GM21423 (cell line): ENCODE results near the gene PRPF8.
"Not testable (repeated sequence)": the region's sequence is repeated elsewhere in the genome, so short reads cannot be mapped to it uniquely, and the experiment has no call there.

Experiments used
- ATAC-seq: cut with Tn5 transposase; IDR thresholded peaks from one replicate; pipeline ENCODE4 v1.9.1; 2021; ENCODE audit warnings: mild to moderate bottlenecking, moderate library complexity; ENCODE audit not compliant: unreplicated experiment

The PRPF8 gene

GRCh38 chr17:1684378-1685189, at the start of gene PRPF8:
Gene PRPF8, minus strand, starts transcription at chr17:1684867. Its CDS starts 296 bp downstream, at chr17:1684571.
- peak; percentile 97 for ATAC-seq

GRCh38 chr17:1733759-1734158, 49.1 kb upstream of the PRPF8 start:
- no peak for ATAC-seq

GRCh38 chr17:1732833-1733321, 48.2 kb upstream of the PRPF8 start:
- no peak for ATAC-seq

- no peak for ATAC-seq
Observed at GRCh38 chr17:1732241-1732832, 47.7 kb upstream of the PRPF8 start.

- no peak for ATAC-seq
Observed at GRCh38 chr17:1731194-1731506, 46.5 kb upstream of the PRPF8 start.

GRCh38 chr17:1730326-1731193, 45.9 kb upstream of the PRPF8 start:
- no peak for ATAC-seq

GRCh38 chr17:1729966-1730325, 45.3 kb upstream of the PRPF8 start:
- no peak for ATAC-seq

- ATAC-seq, result no peak
Observed at GRCh38 chr17:1727876-1728630, 43.4 kb upstream of the PRPF8 start.

GRCh38 chr17:1727258-1727789, 42.7 kb upstream of the PRPF8 start:
- no peak for ATAC-seq

GRCh38 chr17:1726626-1727257, 42.1 kb upstream of the PRPF8 start:
- no peak for ATAC-seq

GRCh38 chr17:1725642-1726511, 41.2 kb upstream of the PRPF8 start:
- no peak for ATAC-seq

GRCh38 chr17:1724869-1725641, 40.4 kb upstream of the PRPF8 start:
- ATAC-seq, result peak; percentile 22

GRCh38 chr17:1724351-1724868, 39.7 kb upstream of the PRPF8 start, which contains the start of gene WDR81:
Gene WDR81, plus strand, starts transcription at chr17:1724704. Its CDS starts 256 bp downstream, at chr17:1724960.
- peak; percentile 52 for ATAC-seq

- ATAC-seq, result not testable (repeated sequence)
Observed at GRCh38 chr17:1722022-1722421, 37.4 kb upstream of the PRPF8 start.

GRCh38 chr17:1720856-1721386, 36.3 kb upstream of the PRPF8 start:
- ATAC-seq, result no peak

GRCh38 chr17:1718362-1719165, 33.9 kb upstream of the PRPF8 start:
- no peak for ATAC-seq
